Activated CD4-positive, alpha-beta T cell treated with anti-CD3 and anti-CD28 coated beads, Interleukin-2, amount 10 ng/mL, durations not matched to agents 24 days and 14 days (primary cell): Measurements from ENCODE around the gene MINDY2. TPM values are rescaled to one million over a fixed set of nuclear protein-coding genes. Genes with fewer than 3 reads are reported as not detected.
"Not testable (repeated sequence)": the region's sequence is repeated elsewhere in the genome, so short reads cannot be mapped to it uniquely, and the experiment has no call there.

Experiments
- DNase-seq: peaks from one replicate; pipeline ENCODE4 v3.0.0; 2022
- H3K27ac Mint-ChIP-seq: one replicate; pipeline ENCODE4 v1.8.0; 2022; ENCODE audit warnings: mild to moderate bottlenecking, mixed read lengths
- H3K27me3 Mint-ChIP-seq: one replicate; pipeline ENCODE4 v1.8.0; 2022; ENCODE audit warnings: mixed read lengths
- H3K36me3 Mint-ChIP-seq: one replicate; pipeline ENCODE4 v1.8.0; 2022; ENCODE audit warnings: low read depth, mild to moderate bottlenecking, mixed read lengths
- H3K4me1 Mint-ChIP-seq: one replicate; pipeline ENCODE4 v1.8.0; 2021; ENCODE audit warnings: mixed read lengths
- H3K4me3 Mint-ChIP-seq: one replicate; pipeline ENCODE4 v1.8.0; 2022; ENCODE audit warnings: mild to moderate bottlenecking, moderate library complexity, mixed read lengths
- H3K9me3 Mint-ChIP-seq: one replicate; pipeline ENCODE4 v1.8.0; 2021; ENCODE audit warnings: mixed read lengths
- intact Hi-C: fragments of 100-400 bp; cut with micrococcal nuclease; formaldehyde crosslinking; loops from one replicate; pipeline ENCODE4 v1.15.1; 2023
- total RNA-seq: library from RNA; stranded (reverse); gene quantifications from 2 replicates; pipeline ENCODE4 v1.2.3, GENCODE V29; 2022

The MINDY2 gene
- total RNA-seq, 1 donor from 2014 or later: 10.1 TPM

DNA sequence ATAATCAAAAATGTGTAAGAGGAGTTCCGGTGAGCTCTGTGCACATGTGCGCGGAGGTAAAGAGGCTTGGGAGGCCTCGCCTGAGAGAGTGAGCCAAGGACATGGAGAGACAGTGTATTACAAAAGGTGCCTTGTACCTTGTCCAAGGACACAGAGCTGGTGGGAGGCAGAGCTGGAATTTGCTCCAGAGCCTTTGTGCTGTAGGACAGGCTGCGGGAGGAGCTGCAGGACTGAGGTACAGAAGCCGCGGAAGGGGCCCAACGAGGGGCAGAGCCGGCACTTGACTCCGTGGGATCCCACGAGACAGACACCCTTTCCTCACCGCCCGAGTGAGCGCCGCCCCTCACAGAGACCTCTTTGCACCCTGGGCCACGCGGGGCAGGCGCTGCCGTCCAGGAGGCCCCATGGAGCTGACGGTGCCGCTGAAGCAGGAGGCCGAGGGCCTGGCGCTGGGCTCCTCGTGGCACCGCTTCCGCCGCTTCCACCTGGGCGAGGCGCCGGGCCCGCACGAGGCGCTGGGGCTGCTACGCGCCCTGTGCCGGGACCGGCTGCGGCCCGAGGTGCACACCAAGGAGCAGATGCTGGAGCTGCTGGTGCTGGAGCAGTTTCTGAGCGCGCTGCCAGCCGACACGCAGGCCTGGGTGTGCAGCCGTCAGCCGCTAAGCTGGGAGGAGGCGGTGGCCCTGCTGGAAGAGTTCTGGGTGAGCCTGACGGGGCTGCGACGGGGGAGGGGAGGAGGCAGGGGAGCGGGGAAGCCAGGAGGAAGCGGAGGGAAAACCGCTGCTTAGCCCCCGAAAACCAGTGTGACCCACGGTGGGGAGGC, 93.7 kb downstream of the MINDY2 start:
- intact Hi-C loops: no loop called here
- no peaks in the 10 kb centered on the region for H3K9me3 Mint-ChIP-seq
- H3K36me3 Mint-ChIP-seq: no peaks in the 10 kb centered on the region
- H3K27ac Mint-ChIP-seq: peak overlapping the region; percentile 43
- peak overlapping the region; percentile 5 for H3K4me3 Mint-ChIP-seq
- H3K27me3 Mint-ChIP-seq: peaks cover 4% of the 10 kb centered on the region
- DNase-seq: no peak
- peaks cover 11% of the 10 kb centered on the region for H3K4me1 Mint-ChIP-seq

DNA sequence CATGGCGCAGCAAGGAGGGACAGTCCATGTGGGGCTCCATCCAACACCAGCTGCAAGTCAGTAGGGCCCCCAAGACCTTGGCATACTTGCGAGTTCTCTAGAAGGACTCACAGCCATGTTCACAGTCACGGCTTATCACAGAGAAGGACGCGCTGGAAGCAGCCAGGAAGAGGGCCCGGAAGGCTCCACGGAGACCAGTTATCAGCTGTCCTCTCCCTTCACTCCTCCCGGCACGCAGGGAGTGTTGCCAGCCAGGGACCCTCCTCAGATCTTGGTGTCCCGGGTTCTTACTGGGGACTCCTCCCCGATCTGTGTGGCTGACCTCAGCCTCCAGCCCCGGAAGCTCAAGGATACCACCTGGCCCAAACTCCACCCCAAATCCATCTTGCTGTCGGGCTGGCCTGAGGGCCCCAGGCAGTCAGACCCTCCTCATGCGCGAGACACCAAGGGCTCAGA, 94.4 kb downstream of the MINDY2 start:
- intact Hi-C loops: no loop called here
- Mint-ChIP-seq H3K4me1 (peaks cover 11% of the 10 kb centered on the region), H3K27me3 (peaks cover 4% of the 10 kb centered on the region)

DNA sequence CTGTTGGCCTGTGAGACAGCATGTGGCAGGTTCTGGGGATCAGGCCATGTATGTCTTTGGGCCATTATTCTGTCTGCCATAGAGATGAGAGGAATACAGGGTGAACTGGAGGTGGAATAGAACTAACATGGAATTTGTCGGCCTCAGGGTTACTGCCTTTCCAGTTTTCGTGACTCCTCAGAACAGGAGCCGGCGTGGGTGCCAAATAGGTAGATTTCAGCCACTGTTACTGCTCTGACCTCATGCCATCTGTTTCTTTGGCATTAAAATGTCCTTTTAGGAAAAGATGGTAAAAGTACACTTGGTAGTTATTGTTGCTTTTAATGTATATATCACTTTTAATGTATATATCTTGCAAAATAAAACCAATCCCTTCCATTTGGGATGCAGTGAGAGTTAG, 96.8 kb downstream of the MINDY2 start:
- H3K9me3 Mint-ChIP-seq: no peaks in the 10 kb centered on the region
- peaks cover 5% of the 10 kb centered on the region for H3K4me1 Mint-ChIP-seq
- H3K27me3 Mint-ChIP-seq: peaks cover 4% of the 10 kb centered on the region
- intact Hi-C loops: no loop called here
- no peak for DNase-seq
- no peaks in the 10 kb centered on the region for H3K36me3 Mint-ChIP-seq
- no peak overlapping the region for H3K27ac Mint-ChIP-seq
- no peak overlapping the region for H3K4me3 Mint-ChIP-seq

More for the DNA sequence above, 94.4 kb downstream of the MINDY2 start:
- H3K36me3 Mint-ChIP-seq: no peaks in the 10 kb centered on the region
- no peak for DNase-seq
- H3K9me3 Mint-ChIP-seq: no peaks in the 10 kb centered on the region
- peak overlapping the region; percentile 5 for H3K4me3 Mint-ChIP-seq
- H3K27ac Mint-ChIP-seq: no peak overlapping the region

DNA sequence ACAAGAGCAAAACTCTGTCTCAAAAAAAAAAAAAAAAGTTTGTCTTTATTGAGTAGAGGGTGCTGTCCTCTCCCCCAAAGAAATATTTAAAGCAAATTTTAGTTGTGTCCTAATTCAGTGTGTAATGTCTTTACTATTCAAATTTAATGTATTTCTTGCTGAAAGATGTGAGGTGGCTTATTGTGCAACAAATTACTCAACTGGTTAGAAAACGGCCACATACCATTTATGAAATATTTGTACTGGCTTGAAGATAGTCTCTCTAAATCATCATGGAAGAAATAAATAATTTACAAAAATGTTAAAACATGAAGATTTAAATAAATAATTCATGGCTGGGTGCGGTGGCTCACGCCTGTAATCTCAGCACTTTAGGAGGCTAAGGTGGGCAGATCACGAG, 99.3 kb downstream of the MINDY2 start:
- H3K27ac Mint-ChIP-seq: no peak overlapping the region
- no peak for DNase-seq
- H3K36me3 Mint-ChIP-seq: no peaks in the 10 kb centered on the region
- intact Hi-C loops: no loop called here
- no peaks in the 10 kb centered on the region for H3K27me3 Mint-ChIP-seq
- H3K4me3 Mint-ChIP-seq: no peak overlapping the region
- H3K9me3 Mint-ChIP-seq: no peaks in the 10 kb centered on the region
- H3K4me1 Mint-ChIP-seq: no peaks in the 10 kb centered on the region

DNA sequence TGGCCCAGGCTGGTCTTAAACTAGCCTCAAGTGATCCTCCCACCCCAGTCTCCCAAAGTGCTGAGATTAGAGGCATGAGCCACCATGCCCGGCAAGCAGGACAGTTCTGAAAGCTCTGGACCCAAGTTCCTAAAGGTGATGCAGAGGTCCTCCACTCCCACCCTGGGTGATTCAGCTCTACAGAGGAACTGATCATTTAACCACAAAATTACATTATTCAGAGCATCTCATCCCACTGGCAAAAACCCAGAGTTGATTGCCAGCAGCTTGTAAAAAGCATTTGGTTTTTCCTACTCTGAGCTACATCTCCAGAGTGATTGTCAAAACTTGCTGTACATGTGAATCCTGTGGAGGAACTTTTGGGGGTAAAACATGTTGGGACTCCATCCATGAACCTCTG, 102.2 kb downstream of the MINDY2 start:
- peak; percentile 49 for DNase-seq
- H3K9me3 Mint-ChIP-seq: no peaks in the 10 kb centered on the region
- H3K4me1 Mint-ChIP-seq: no peaks in the 10 kb centered on the region
- H3K27ac Mint-ChIP-seq: no peak overlapping the region
- H3K36me3 Mint-ChIP-seq: peaks cover 14% of the 10 kb centered on the region
- no peak overlapping the region for H3K4me3 Mint-ChIP-seq
- no peaks in the 10 kb centered on the region for H3K27me3 Mint-ChIP-seq
- intact Hi-C loops: no loop called here

DNA sequence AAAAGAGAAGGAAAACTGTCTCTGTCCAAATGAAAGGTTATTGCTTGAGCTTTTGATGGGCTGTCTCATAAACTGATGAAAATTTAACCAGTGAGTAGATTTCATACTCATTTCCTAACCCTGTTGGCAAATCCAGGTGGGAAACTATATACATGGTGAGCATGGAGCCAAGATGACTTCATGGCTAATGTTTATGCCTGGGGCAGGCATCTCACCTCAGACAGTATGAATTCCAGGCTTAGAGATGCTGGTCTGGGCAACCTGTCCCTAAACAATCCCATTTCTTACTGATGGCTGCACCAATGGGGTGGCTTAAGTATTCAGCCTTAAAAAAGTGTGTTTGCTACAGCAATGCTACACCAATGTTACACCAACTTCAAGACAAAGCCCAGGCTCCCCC, 104.2 kb downstream of the MINDY2 start:
- peaks cover 32% of the 10 kb centered on the region for H3K36me3 Mint-ChIP-seq
- H3K27ac Mint-ChIP-seq: no peak overlapping the region
- H3K9me3 Mint-ChIP-seq: no peaks in the 10 kb centered on the region
- intact Hi-C loops: no loop called here
- no peaks in the 10 kb centered on the region for H3K4me1 Mint-ChIP-seq
- no peak for DNase-seq
- H3K4me3 Mint-ChIP-seq: no peak overlapping the region
- H3K27me3 Mint-ChIP-seq: no peaks in the 10 kb centered on the region

DNA sequence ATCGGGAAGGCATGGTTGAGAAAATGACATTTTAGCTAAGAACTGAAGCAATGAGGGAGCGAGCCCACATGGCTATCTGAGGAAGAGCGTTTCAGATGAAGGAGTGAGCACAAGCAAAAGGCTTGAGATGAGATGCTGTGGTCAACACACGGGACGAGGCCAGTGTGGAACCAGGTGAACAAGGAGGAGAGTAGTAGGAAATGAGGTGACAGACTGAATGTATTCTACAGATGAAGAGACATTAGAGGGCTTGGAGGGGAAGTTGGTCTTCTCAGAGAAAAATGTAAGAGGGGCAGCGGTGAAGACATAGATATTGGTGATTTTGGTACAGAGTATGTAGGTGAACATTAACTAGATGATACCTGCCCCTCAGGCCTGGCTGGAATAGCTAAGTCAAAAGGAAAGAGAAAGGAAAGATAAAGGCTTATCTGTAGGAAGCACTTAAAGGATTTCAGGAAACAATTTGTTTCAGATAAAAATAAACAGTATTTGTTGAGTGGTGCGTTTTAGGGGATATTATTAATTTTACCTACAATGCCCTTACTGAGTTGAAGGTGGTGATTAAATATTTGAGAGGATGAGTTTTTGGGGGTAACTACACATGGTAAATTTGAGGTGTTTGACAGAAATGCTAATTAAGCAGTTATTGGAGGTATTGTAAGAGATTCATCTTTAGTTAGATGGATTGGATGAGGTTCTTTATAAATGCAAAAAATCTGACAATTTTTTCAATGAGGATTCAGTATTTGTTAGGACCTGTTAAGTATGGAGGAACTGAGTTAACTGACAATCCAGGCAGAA, 105.4 kb downstream of the MINDY2 start:
- Mint-ChIP-seq H3K36me3 (peaks cover 42% of the 10 kb centered on the region), H3K4me3 (no peak overlapping the region), H3K27ac (no peak overlapping the region), H3K27me3 (no peaks in the 10 kb centered on the region), H3K9me3 (no peaks in the 10 kb centered on the region), H3K4me1 (no peaks in the 10 kb centered on the region)
- no peak for DNase-seq
- intact Hi-C loops: no loop called here

DNA sequence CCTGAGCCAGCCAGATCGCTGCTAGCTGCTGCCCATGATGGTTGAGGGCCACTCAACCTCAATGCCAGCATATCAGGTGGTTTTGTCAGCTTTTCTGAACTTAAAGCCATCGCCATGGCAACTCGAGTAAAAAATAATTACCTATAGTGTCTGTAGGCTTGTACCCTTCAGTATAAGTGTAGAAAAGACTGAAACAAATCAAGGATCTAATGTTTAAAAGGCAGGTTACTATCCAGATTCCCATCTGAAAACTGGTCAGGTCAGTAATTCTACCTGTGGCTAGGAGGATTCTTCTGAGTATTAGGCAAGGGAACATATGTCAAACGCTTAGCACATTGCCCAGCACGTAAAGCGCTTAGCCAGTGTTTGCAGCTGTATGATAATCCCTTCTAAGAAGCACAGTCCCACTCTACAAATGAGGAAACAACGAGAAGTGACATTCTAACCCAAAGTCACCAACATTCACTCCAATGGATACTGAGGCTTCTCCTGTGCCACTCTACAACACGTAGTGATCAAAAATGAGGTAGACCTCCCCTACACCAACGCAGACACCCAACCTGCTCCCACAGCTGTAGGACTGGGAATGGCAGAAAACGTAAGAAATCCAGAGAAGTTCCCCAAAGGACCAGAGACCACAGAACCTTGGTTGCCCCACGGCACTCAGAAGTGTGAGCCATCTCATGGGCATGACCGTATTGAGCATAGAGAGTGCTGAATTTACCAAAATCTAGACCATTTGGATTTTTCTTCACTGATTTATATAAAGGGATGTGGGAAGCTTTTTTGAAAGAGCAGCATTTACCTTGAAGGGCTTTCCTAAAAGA, 107.1 kb downstream of the MINDY2 start:
- peak; percentile 54 for DNase-seq
- Mint-ChIP-seq H3K27ac (no peak overlapping the region), H3K36me3 (peaks cover 54% of the 10 kb centered on the region), H3K9me3 (no peaks in the 10 kb centered on the region), H3K4me3 (no peak overlapping the region), H3K4me1 (peaks cover 4% of the 10 kb centered on the region), H3K27me3 (no peaks in the 10 kb centered on the region)
- intact Hi-C loops: no loop called here

DNA sequence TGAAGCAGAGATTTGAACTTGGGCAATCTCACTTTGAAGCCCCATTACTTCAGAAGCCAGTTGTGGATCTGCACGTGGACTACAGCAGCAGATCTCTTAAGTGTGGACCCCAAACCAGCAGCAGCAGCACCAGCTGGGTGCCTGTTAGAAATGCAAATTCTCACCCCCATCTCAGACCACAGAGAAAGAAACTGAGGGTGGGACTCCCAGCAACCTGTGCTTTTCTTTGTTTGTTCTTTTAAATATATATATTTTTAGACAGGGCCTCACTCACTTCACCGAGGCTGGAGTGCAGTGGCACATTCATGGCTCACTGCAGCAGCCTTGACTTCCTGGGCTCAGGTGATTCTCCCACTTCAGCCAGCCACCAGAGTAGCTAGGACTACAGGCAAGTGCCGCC, 109.2 kb downstream of the MINDY2 start:
- no peaks in the 10 kb centered on the region for H3K9me3 Mint-ChIP-seq
- H3K4me3 Mint-ChIP-seq: no peak overlapping the region
- no peak overlapping the region for H3K27ac Mint-ChIP-seq
- no peaks in the 10 kb centered on the region for H3K27me3 Mint-ChIP-seq
- peaks cover 70% of the 10 kb centered on the region for H3K36me3 Mint-ChIP-seq
- intact Hi-C loops: no loop called here
- DNase-seq: peak; percentile 46
- peaks cover 4% of the 10 kb centered on the region for H3K4me1 Mint-ChIP-seq

DNA sequence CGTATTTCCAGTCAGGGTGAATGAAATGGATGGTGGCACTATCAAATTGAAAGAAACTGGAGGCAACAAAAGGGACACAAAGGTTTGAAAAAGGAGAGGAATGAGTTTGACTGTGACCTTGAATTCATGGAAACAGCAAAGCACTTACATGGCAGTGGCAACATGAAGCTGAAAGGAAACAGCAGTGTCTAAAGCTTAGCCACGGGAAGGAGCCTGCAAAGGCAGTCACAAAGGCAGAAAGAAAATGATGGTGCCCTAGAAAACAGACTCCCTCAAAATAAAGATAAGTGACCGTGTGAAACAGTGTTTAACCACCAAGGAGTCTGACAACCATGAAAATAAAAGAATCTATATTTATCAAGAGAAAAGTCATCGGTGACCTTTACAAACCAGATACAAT, 111.1 kb downstream of the MINDY2 start:
- intact Hi-C loops: no loop called here
- no peaks in the 10 kb centered on the region for H3K27me3 Mint-ChIP-seq
- no peak overlapping the region for H3K27ac Mint-ChIP-seq
- H3K4me3 Mint-ChIP-seq: no peak overlapping the region
- no peaks in the 10 kb centered on the region for H3K9me3 Mint-ChIP-seq
- peaks cover 76% of the 10 kb centered on the region for H3K36me3 Mint-ChIP-seq
- H3K4me1 Mint-ChIP-seq: peaks cover 6% of the 10 kb centered on the region
- DNase-seq: peak; percentile 53

DNA sequence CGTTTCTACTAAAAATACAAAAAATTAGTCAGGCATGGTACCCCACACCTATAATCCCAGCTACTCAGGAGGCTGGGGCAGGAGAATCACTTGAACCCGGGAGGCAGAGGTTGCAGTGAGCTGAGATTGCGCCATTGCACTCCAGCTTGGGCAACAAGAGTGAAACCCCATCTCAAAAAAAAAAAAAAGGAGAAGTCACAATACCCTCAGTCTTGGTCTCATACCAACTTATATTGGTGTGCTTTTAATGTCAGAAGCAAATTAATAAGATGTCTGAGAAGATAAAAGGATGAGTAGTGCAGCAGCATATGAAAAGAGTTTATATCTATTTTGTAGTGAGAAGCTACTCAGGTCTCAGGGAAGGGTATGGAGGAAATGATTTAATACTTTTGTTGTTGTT, 112.8 kb downstream of the MINDY2 start:
- H3K4me3 Mint-ChIP-seq, intact Hi-C loops, H3K27ac Mint-ChIP-seq, H3K9me3 Mint-ChIP-seq, DNase-seq, H3K27me3 Mint-ChIP-seq, H3K4me1 Mint-ChIP-seq: not testable (repeated sequence)
- peaks cover 81% of the 10 kb centered on the region for H3K36me3 Mint-ChIP-seq

DNA sequence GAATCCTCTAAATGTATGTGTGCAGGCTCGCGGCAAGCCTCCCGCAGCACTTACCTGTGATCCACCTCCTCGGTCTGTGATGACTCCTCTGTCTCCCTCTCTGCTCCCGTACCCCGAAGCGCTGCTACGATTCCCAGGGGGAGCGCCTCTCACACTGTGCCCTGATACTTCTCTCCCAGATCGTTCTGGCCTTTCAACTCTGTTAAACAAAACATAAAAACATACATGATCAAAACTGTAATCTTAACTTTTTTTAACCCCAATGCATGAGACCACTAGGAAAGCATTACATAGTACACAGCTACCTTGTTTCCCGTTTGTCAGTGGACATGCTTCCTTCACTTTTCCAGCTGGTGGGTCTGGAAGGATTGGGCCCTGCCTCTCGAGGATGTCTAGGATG, 115.8 kb downstream of the MINDY2 start:
- H3K9me3 Mint-ChIP-seq: no peaks in the 10 kb centered on the region
- intact Hi-C loops: no loop called here
- H3K4me1 Mint-ChIP-seq: peaks cover 11% of the 10 kb centered on the region
- no peaks in the 10 kb centered on the region for H3K27me3 Mint-ChIP-seq
- peak overlapping the region; percentile 2 for H3K27ac Mint-ChIP-seq
- peaks cover 76% of the 10 kb centered on the region for H3K36me3 Mint-ChIP-seq
- H3K4me3 Mint-ChIP-seq: no peak overlapping the region
- peak; percentile 49 for DNase-seq

DNA sequence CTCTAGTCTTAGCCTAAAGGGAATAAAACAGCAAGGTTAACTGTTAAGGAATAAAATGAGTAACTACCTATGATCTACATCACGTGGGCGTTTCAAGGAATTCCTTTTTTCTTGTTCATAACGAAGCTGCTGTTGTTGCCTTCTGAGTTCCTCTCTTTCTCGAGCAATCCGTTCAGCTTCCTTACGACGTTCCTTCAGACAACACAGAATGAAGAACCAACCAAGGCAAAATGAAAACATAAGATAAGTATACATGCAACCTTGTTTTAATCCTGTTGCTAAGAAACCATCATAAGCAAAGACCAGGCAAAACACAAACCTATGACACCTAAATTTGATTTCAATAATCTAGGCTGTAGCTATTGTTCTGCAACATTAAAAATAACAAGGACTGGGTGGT, 118.3 kb downstream of the MINDY2 start:
- Mint-ChIP-seq H3K4me1 (peaks cover 7% of the 10 kb centered on the region), H3K4me3 (no peak overlapping the region), H3K36me3 (peaks cover 79% of the 10 kb centered on the region), H3K27me3 (no peaks in the 10 kb centered on the region), H3K9me3 (no peaks in the 10 kb centered on the region), H3K27ac (peak overlapping the region; percentile 51)
- intact Hi-C loops: no loop called here
- DNase-seq: no peak
